DND-41 (cell line): ENCODE data around the gene USPL1.

Source experiments
- ATAC-seq: fragments of 200-7000 bp; cut with Tn5 transposase; 3 replicates; pipeline ENCODE4 v1.9.1; 2021; ENCODE audit warnings: low read depth; ENCODE audit not compliant: insufficient read depth
- DNase-seq: peaks from one replicate; pipeline ENCODE4 v3.0.0-alpha.2; 2020
- H2AFZ ChIP-seq: 2 replicates; pipeline ENCODE4 v1.6.0; 2012; ENCODE audit warnings: low read depth, low read length
- H3K27ac ChIP-seq: 2 replicates; pipeline ENCODE4 v1.5.1; 2012; ENCODE audit warnings: low read length, inconsistent platforms
- H3K27me3 ChIP-seq: fragments of 200-600 bp; sonication (generic); 2 replicates; pipeline ENCODE4 v1.6.0; 2012; ENCODE audit warnings: low read length, mild to moderate bottlenecking, inconsistent platforms; ENCODE audit not compliant: insufficient read depth, poor library complexity
- H3K36me3 ChIP-seq: 2 replicates; pipeline ENCODE4 v1.5.1; 2012; ENCODE audit warnings: low read length, inconsistent platforms; ENCODE audit not compliant: insufficient read depth
- H3K4me1 ChIP-seq: 2 replicates; pipeline ENCODE4 v1.5.1; 2012; ENCODE audit warnings: mild to moderate bottlenecking, low read length; ENCODE audit not compliant: insufficient read depth
- H3K4me2 ChIP-seq: 2 replicates; pipeline ENCODE4 v1.6.0; 2012; ENCODE audit warnings: mild to moderate bottlenecking, moderate library complexity, low read length, inconsistent platforms; ENCODE audit not compliant: insufficient read depth
- H3K4me3 ChIP-seq, 2 experiments: fragments of 200-600 bp in 1 of 2; shearing (Covaris generic) in 1 of 2; 2 replicates each; pipeline ENCODE4 v1.5.1; 2012 to 2016; ENCODE audit warnings: inconsistent platforms in 2 of 2, low read length in 2 of 2, mild to moderate bottlenecking in 2 of 2, low read depth in 1 of 2, moderate library complexity in 1 of 2
- H3K79me2 ChIP-seq: 2 replicates; pipeline ENCODE4 v1.6.0; 2012; ENCODE audit warnings: low read length, inconsistent platforms; ENCODE audit not compliant: insufficient read depth
- H3K9ac ChIP-seq: 2 replicates; pipeline ENCODE4 v1.6.0; 2012; ENCODE audit warnings: low read depth, mild to moderate bottlenecking, inconsistent platforms, low read length, moderate library complexity
- H3K9me3 ChIP-seq: 2 replicates; pipeline ENCODE4 v1.5.1; 2012; ENCODE audit warnings: low read length, moderate library complexity, mild to moderate bottlenecking, inconsistent platforms; ENCODE audit not compliant: insufficient read depth, severe bottlenecking
- H4K20me1 ChIP-seq: 2 replicates; pipeline ENCODE4 v1.6.0; 2012; ENCODE audit warnings: low read length; ENCODE audit not compliant: insufficient read depth
- CTCF ChIP-seq: IDR thresholded peaks from 2 replicates; pipeline ENCODE4 v1.5.1; 2012; ENCODE audit warnings: borderline replicate concordance, low read length, moderate library complexity, mild to moderate bottlenecking; ENCODE audit not compliant: poor library complexity, severe bottlenecking; ENCODE audit errors: extremely low read depth
- EZH2 ChIP-seq: IDR thresholded peaks from 3 replicates; pipeline ENCODE4 v1.6.1; 2012; ENCODE audit warnings: borderline replicate concordance, low read depth, mild to moderate bottlenecking, moderate library complexity, low read length, inconsistent platforms; ENCODE audit not compliant: severe bottlenecking

USPL1 gene

GRCh38 chr13:30654430-30654829, 36.7 kb downstream of the USPL1 start:
- Histone ChIP-seq H3K27ac (no peak overlapping the region), H3K4me3 (no peak overlapping the region), H4K20me1 (no peaks in the 10 kb centered on the region), H3K9ac (no peak overlapping the region), H3K4me1 (no peaks in the 10 kb centered on the region), H3K36me3 (peaks cover 93% of the 10 kb centered on the region), H3K9me3 (no peaks in the 10 kb centered on the region), H3K4me2 (no peak overlapping the region), H3K27me3 (no peaks in the 10 kb centered on the region), H3K79me2 (no peaks in the 10 kb centered on the region; the same call in none of the 2 replicates), H2AFZ (no peak overlapping the region)
- DNase-seq (no peak), ATAC-seq (peak; percentile 64)
- TF ChIP-seq CTCF = no peak
- TF ChIP-seq EZH2 = no peak

- no peak for ATAC-seq
- no peak for DNase-seq
- no peaks in the 10 kb centered on the region; the same call in 1 of the 2 replicates for H3K79me2 ChIP-seq
- no peaks in the 10 kb centered on the region for H3K4me1 ChIP-seq
- TF ChIP-seq CTCF (no peak), EZH2 (no peak)
- no peak overlapping the region for H3K27ac ChIP-seq
- H3K4me2 ChIP-seq = no peak overlapping the region
- H3K9me3 ChIP-seq = no peaks in the 10 kb centered on the region
- H3K27me3 ChIP-seq = no peaks in the 10 kb centered on the region
- H4K20me1 ChIP-seq = 0 out of 2 replicates have a peak, but pooled peaks cover 3% of the 10 kb centered on the region
- no peak overlapping the region for H2AFZ ChIP-seq
- H3K9ac ChIP-seq = no peak overlapping the region
- peaks cover 80% of the 10 kb centered on the region for H3K36me3 ChIP-seq
- no peak overlapping the region for H3K4me3 ChIP-seq
Measured at GRCh38 chr13:30656178-30656577, 38.5 kb downstream of the USPL1 start.

- H3K36me3 ChIP-seq = peaks cover 44% of the 10 kb centered on the region
- H2AFZ ChIP-seq = no peak overlapping the region
- ATAC-seq (peak; percentile 61), DNase-seq (no peak)
- no peaks in the 10 kb centered on the region for H3K4me1 ChIP-seq
- H3K4me3 ChIP-seq = no peak overlapping the region
- H3K79me2 ChIP-seq = no peaks in the 10 kb centered on the region
- 0 out of 2 replicates have a peak, but pooled peaks cover 3% of the 10 kb centered on the region for H4K20me1 ChIP-seq
- H3K9me3 ChIP-seq = no peaks in the 10 kb centered on the region
- no peak overlapping the region for H3K9ac ChIP-seq
- H3K27me3 ChIP-seq = no peaks in the 10 kb centered on the region
- no peak for TF ChIP-seq CTCF
- no peak for TF ChIP-seq EZH2
- no peak overlapping the region for H3K27ac ChIP-seq
- no peak overlapping the region for H3K4me2 ChIP-seq
Measured at GRCh38 chr13:30659980-30660379, 42.3 kb downstream of the USPL1 start.

GRCh38 chr13:30660796-30661195, 43.1 kb downstream of the USPL1 start:
- Histone ChIP-seq H3K27ac (no peak overlapping the region), H4K20me1 (0 out of 2 replicates have a peak, but pooled peaks cover 3% of the 10 kb centered on the region), H2AFZ (no peak overlapping the region), H3K36me3 (peaks cover 37% of the 10 kb centered on the region), H3K27me3 (no peaks in the 10 kb centered on the region), H3K4me2 (no peak overlapping the region), H3K4me1 (peaks cover 6% of the 10 kb centered on the region), H3K79me2 (no peaks in the 10 kb centered on the region), H3K9ac (no peak overlapping the region), H3K4me3 (no peak overlapping the region), H3K9me3 (no peaks in the 10 kb centered on the region)
- TF ChIP-seq CTCF = no peak
- TF ChIP-seq EZH2 = no peak
- DNase-seq (no peak), ATAC-seq (no peak)
